IPS DF 19.7 (cell line): ENCODE measurements around the gene FGGY.
"Not testable (repeated sequence)": the region's sequence is repeated elsewhere in the genome, so short reads cannot be mapped to it uniquely, and the experiment has no call there.

Experiments
- DNase-seq: peaks from one replicate; pipeline ENCODE4 v3.0.0-alpha.2; 2013; ENCODE audit warnings: low read depth, low spot score

Gene FGGY

DNA sequence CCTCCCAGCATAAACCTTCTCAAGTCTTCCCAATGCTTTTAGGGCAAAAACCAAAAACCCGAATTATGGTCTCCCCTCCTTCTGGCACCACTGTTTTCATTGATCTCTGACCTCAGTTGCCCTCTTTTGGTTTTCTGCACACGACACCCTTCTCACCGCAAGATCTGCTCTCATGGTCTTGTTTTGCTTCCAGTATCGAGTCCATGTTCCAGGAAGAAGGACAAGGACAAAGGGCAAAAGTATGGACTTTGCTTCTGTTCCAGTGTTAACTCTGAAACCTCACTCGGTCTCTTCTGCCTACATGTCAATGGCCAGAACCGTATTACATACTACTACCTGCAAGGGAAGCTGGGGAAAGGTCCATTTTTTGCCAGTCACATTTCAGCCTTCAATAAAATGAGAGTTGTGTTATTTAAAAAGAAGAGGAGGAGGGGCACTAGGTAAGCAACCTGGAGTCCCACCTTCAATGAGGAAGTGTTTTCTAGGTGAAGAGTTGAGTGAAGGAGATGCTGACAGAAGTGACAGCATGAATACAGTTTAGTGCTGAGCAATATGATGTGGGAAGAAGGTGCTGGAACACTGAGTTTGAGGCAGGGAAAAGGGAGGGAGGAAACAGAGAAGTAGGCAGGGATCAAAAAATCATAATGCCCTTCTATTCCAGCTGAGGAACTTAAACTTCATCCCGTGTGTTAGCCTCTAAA lies 183.4 kb downstream of the FGGY start:
- no peak for DNase-seq

DNA sequence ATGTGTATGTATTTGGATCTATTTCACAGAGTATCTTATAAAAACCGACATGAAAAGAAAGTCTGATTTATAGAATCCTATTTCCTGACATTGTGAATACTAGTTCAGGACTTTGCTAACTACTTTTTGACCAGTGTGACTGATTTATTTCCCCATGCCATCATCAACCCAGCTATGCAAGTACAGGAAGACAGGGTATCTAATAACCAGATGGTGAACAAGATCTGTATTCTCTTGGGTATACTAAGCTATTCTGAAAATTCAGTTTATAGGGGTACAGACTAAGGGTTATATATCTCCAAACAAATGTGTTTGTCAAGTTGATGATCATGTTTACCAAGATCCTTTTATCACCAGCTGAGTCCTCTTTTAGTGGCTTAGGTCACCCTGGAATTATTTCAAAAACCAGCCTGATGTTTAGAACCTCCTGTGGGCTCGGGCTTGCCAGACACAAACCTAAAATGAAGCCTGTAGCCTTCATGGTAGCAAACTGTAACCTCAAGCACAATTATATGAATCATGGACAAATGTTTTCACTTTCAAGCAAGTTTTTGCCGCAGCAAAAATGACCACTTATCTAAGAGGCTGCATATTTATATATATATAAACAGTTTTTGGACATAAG lies 185.1 kb downstream of the FGGY start:
- DNase-seq: no peak

DNA sequence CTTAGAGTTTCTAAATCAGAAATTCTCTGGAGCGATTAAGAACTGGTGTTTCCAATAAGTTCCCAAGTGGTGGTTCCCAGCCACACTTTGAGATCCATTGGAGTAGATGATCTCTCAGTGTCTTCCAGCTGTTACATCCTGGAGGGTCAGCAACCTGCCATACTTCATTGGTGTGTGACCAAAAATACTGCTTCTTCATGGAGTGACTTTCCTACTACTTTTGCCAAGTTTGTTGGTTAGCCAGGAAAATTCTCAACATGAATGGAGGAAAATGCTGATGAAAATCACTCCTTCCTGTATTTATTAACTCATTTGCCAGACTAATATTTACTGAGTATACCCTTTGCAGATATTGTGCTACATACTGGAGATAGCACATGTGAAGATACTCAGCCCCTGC lies 186.1 kb downstream of the FGGY start:
- DNase-seq: no peak

DNA sequence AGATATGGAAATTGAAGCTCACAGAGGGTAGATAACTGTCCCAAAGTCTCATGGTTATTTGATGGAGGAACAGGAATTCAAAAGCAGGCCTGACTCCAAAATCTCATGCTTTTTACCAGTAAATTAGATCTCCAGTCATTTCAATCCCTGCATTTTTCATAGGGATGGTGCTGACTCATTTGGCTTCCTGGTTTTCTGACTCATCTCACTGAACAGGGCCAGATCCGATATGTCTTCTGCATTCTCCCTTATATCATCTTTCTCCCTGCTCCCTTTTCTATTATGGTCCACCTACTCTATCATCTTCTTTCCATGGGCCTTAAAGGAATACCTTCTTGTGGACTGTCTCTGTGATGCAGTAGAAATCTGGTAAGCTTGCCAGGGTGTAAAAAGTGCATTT lies 187.2 kb downstream of the FGGY start:
- no peak for DNase-seq

DNA sequence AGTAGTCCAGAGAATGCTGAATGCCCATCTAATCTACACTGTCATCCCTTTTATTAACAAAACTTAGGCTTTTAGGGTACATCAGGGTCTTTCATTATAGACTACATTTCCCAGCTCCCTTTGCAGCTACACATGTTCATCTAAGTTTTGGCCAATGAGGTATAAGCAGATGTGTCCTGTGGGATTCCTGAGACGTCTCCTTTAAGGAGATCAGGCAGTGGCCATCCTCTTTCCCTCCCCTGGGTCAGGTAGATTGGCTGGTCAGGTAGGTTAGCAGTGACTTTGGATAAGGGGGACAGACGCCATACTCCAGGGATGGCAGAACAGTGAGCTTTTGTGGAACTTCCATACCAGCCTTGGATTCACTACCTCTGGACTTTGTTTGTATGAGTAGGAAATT lies 188.3 kb downstream of the FGGY start:
- peak; percentile 5 for DNase-seq

DNA sequence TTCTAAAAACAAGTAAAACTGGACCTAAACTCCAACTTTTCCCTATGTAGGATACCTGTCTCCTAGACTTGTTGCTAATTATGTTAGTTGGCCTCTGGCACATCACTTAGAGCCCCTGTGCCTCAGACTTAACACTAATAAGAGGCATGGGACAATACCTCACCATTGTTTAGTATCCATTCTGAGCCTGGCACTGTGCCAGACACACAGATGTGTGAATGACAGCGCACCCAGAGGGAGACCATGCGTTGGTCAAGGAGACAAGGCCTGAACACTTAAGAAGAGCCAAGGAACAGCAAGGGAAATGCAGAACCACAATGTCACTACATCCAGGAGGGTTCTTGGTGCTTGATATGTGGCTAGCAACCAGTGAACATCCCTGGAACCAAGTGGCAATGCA lies 189.1 kb downstream of the FGGY start:
- no peak for DNase-seq

DNA sequence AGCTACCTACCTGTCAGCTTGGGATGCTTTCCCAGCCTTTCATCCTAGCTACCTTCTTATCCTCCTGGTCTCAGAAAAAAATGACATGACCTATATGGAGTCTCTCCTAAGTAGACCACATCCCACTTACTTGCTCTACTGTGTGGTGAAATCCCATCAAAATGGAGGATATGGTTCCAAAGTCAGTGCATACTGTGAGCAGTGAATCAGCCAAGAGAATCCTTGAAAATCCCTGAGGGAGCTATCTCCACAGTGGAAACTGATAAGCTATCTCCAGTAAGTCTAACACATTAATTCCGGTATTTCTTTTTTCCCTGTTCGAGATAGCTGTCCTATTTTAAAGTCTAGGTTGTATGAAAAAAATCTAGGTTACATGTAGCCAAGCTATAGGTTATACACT lies 189.7 kb downstream of the FGGY start:
- DNase-seq: no peak

DNA sequence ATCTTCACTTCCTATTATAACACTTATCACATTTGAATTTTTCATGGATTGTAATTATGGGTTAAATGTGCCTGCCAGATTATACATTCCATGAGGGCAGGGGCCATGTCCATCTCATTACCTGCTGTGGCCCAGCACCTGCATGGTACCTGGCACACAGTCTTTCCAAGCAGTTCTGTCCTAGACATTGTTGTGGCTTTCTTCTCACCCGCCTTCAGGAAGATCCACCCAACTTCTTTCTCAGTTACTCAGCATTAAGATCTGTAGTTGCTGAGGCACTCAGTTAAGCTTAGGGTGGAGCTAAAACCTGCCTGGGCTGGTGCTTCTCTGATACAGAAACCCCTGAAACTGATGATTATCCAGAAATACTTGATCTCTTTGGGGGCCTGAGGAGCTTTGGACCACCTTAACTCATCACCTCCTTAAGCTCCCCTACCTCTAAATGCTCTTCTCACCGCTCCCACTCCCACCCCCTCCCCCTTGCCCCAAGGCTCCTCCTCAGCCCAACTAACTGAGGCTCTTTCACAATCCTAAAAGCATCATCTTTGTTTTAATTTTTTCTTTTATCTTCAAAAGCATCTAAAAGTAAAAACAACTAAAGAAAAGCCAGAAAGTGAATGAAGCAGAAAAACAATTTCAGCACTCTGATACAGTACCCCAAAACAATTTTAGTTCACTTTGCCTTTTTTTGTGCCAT lies 190.6 kb downstream of the FGGY start:
- no peak for DNase-seq

DNA sequence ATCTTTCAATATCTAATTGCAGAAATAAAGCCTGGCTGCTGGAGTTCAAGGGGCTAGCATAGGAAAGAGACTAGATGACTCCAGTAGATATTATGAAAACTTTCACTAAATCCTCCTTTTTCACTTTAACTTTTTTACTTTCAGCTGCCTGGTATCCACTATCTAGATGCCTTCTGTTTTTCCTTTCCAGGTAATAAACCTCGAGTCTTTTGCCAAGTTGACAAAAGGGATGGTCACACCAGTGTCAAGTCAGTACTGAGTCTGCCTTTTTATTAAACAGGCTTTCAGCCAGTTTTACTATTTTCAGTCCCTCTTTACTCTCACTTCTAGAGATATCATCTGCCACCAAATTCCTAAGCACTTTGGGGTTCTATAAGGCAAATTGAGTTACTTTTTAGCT lies 195.6 kb downstream of the FGGY start:
- DNase-seq: no peak

DNA sequence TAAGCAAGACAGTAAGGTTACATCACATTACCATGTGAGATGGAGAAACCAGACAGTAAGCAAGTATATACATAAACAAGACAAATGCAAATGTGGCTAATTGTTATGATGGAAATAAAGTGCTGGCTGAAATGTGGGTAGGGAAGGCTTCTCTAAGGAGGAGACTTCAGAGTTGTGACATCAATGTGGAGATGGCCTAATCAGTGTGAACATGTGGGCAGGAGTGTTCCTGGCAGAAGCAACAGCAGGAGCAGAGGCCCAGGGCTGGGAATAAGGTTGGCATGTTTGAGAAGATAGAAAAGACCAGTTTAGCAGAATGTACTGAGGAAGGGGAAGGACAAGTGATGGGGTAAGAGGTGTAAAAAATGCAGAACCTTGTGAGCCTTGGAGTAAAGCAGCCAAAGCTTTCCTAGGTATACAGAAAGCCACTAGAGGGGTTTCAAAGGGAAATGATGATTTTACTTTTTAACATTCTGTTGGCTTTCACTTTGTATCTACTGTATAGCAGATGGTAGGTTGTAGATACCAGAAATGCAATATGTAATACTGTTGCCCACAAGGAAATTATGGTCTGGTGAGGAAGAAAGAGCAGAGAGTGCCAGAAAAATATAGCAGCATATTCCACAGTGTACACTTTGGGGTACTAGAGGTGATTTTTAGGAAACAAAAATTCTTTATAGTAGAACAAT lies 197.4 kb downstream of the FGGY start:
- no peak for DNase-seq

DNA sequence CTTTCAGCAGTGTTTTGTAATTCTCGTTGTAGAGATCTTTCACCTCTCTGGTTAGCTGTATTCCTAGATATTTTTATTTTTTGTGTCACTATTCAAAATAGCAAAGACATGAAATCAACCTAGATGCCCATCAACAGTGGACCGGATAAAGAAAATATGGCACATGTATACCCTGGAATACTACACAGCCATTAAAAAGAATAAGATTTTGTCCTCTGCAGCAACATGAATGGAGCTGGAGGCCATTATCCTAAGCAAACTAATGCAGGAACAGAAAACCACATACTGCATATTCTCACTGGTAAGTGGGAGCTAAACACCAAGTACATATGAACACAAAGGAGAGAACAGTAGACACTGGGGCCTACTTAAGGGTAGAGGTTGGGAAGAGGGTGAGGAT lies 199.3 kb downstream of the FGGY start:
- DNase-seq: not testable (repeated sequence)

DNA sequence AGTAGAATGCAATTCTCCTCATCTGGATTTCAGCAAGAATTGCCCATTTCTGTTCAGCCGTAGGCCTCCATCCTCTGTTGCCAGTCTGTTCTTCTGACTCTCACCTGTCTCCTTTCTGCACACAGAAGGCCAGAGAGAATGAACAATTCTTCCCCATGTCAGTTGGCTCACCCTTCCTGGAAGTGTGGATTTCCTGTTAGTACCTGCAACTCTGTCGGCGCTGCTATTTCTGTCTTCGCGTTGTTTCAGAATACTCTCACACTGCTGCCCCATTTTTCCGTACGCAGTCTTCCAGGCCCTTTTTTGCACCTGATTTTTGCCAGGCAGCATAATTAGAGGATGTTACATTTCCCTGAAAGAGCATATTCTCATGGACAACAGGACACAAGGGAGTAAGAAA lies 200.7 kb downstream of the FGGY start:
- DNase-seq: no peak

DNA sequence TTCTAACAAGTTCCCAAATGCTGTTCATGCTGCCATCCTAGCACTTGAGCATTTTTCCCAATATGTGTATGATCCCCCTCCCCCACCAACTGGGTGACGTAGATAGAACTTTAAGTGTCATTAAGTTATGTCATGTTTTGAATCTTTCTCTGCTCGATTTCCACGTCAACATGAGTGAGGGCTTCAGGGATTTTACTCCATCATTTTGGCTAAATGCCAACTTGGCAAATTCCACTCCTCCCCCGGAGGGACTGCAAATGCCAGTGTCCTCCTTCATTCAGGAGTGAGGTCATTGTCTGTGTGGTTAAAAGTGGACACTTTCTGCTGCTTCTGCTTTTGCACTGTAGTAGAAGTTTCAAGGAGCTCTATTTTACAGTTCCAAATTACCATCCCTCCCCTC lies 201.7 kb downstream of the FGGY start:
- DNase-seq: no peak

DNA sequence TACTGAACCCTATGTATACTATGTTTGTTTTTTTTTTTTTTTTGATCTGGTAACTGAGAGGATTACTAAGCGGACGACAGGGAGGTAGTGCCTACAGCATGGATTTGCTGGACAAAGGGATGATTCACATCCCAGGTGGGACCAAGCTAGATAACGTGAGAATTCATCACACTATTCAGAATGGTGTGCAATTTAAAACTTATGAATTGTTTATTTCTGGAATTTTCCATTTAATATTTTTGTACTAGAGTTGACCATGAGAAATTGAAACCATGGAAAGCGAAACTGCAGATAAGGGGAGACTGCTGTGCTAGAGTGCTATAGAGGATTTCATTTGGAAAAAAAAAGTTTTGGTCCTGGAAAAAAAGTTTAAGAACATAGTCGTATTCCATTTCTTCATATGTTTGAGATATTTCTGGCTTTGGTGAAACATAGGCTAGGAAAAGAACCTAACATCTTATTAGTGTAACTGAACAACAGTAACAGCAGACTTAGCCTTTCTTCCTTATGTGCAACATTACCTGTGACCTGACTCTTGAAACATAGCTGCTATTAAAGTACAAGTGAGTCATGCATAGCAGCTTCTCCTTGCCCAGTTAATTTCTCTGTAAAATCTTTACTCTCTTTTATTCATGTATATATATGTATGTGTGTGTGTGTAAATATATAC lies 202.5 kb downstream of the FGGY start:
- no peak for DNase-seq

DNA sequence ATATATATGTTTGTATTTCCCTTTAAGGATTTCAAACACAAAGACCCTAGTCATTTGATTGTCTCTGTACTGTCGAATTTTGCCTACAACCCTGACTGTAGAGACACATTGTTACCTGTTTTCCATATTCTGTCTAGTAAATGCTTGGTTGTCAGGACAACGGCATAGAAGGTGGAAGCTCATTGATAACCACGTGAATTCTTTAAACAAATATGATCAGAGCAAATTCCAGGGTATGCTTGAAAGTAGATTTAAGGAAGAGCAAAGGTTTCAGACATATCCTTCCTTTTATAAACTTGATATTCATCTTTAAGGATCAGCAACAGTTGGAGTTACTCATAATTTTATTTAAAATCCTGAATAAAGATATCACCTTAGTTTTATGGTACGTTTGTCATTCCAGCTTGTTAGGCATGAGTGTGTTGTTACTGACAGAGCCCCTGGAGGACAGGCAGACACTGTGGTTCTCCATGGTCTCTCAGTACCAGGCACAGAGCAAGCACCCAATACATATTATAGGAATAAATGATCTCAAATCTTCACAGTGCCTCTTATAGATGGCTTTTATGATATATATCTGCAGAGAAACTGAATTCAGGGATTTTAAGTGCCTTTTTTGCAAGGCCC lies 203.2 kb downstream of the FGGY start:
- no peak for DNase-seq

DNA sequence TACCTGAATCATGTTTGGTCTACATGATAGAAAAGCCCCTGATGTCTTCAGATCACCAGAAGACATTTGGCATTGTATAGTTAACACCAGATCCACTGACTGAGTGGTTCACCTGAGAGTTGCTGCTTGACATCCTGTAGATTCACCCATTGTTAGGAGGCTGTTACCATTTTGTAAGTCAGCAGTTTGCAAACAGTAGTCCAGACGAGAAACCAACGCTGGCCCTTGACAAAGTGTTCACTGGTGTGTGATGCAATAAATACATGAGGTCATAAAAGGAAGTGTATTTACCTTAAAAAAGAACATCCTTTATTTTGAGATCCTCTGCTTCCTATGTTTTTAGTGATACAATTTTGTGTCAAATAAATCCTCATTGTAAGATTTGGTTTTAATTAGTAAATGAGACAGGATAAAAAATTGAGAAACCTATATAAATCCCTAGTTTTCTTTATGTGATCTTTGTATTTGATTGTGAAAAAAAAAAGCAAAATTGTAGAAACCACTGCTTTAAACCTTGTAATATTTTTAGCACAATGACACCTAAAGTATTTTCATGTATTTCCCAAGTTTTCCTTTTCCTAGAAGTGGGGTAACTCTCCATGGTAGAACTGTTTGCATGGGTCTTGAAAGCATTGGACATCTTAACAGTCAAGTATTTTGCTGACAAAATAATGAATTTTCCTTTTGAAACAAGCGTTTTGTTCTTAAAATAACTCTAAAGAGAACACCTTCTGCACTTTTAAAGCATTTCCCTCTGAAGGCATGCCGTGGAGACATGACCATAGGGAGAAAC lies 204.3 kb downstream of the FGGY start:
- no peak for DNase-seq

DNA sequence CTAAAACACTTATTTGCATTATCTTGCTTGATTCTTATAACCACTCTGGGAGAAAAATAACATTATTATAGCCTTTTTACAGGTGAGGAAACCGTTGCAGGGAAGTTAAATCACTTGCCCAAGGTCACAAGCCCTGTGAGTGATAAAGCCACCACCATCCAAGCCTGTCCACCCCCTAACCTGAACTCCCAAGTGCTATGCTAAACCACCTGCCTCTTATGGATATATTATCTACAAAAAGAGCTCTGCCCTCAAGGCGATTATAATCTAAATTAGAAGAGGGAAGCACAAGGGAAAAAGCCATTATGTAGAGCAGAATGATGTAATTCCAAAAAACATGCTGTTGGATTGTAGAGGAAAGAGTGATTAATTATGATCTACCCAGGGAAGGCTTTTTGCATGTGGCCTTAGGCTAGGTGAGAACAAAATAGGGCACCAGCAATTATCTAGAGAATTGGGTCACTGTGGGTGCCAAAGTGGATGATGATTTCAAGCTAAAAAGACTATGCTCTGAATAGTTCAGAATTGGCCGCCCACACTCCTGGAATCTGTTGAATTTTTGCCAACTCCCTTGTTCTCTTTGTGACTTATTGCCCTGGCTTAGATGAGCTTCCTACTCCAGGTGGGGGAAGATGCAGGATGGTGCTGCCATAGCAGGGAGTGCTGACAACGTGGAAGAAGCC lies 205.3 kb downstream of the FGGY start:
- no peak for DNase-seq

DNA sequence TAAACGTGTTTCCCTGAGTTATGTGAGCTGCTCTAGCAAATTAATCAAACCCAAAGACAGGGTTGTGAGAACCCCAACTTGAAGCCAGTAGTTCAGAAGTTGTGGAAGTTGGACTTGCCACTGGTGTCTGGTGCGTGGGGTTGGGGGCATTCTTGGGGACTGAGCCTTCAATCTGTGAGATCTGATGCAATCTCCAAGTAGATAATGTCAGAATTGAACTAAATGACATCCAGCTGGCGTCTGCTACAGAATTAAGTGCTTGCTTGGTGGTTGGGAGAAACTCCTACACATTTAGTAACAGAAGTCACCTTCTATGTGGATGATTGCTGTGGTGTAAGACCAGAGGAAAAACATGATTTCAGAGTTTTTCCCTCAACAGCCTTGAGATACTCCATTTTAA lies 207.4 kb downstream of the FGGY start:
- no peak for DNase-seq

DNA sequence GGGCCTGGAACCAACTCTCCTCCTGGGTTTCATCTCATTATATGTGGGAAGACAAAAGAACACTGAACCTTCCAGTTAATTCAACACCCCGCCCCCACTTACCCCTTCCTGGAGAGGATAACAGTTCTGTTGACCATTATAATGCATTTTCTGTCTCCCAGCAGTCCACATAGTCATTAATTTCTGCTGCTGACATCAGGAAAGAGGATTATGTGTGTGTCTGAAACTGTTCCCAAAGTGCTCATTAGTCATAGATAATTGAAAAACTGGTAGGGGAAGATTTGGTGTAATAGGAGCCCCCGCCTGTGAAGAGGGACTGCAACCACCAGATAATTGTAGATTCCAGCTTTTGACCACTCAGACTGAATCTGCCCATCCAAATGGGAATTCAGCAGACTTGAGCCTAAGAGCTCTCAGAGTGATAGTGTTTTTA lies 208.7 kb downstream of the FGGY start:
- no peak for DNase-seq

DNA sequence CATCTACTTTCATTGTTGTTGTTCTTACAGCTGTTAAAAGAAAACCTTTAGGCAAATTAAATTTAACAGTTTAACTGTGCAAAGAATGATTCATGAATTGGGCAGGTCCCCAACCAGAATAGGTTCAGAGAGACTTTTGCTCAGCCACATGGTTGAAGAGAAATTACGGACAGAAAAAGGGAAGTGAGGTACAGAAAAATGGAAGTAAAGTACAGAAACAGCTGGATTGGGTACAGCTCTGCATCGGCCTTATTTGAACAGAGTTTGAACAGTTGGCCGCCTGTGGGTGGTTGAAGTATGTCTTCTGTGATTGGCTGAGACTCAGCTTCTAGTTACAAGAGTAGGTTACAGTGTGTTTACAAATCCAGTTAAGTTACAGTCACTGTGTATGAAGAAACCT lies 210.1 kb downstream of the FGGY start:
- no peak for DNase-seq
